ENCODE data around the gene RBMS1.

GRCh38 chr2:160371251-160372009 is 122.2 kb downstream of the RBMS1 start:
- TF ChIP-seq EZH2 (IDR thresholded peaks at IDR 0.05; ENCODE audit: insufficient read depth, low read length): no peak
- TF ChIP-seq, protein P1, sequence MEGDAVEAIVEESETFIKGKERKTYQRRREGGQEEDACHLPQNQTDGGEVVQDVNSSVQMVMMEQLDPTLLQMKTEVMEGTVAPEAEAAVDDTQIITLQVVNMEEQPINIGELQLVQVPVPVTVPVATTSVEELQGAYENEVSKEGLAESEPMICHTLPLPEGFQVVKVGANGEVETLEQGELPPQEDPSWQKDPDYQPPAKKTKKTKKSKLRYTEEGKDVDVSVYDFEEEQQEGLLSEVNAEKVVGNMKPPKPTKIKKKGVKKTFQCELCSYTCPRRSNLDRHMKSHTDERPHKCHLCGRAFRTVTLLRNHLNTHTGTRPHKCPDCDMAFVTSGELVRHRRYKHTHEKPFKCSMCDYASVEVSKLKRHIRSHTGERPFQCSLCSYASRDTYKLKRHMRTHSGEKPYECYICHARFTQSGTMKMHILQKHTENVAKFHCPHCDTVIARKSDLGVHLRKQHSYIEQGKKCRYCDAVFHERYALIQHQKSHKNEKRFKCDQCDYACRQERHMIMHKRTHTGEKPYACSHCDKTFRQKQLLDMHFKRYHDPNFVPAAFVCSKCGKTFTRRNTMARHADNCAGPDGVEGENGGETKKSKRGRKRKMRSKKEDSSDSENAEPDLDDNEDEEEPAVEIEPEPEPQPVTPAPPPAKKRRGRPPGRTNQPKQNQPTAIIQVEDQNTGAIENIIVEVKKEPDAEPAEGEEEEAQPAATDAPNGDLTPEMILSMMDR (IDR thresholded peaks at IDR 0.05; ENCODE audit: insufficient read depth, low read depth, low read length): no peak
